ENCODE results near the gene ADRA2C.

ADRA2C gene

DNA sequence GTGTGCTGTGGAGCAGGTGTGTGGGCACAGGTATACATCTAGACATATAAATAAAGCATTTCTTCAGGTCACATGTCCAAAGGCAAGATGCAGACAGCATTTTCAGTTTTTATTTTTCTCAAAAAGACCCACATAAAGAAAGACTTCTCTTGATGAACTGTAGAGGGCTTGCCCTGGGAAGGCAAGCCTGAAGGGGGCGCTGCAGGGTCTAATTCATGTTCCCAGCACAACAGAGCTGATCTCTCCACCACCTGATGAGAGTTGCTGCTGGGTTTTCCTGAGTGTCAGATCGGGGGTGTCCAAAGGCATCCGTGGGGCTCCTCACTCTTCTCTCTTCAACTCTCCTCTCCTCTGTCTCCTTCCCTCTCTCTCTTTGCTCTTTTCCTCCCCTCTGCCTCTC lies 26.6 kb downstream of the ADRA2C start:
- peaks cover 22 to 29% of the 10 kb centered on the region in 2 donors for H3K9me3 Mint-ChIP-seq
- H3K4me1 Mint-ChIP-seq, result no peaks in the 10 kb centered on the region
- DNase-seq (no peak), ATAC-seq (replicated peaks) (no peak)
- no peak overlapping the region for H3K27ac Mint-ChIP-seq
- H3K36me3 Mint-ChIP-seq, result no peaks in the 10 kb centered on the region
- peaks cover 21 to 42% of the 10 kb centered on the region in 2 donors for H3K27me3 Mint-ChIP-seq
- no peak overlapping the region for H3K4me3 Mint-ChIP-seq

DNA sequence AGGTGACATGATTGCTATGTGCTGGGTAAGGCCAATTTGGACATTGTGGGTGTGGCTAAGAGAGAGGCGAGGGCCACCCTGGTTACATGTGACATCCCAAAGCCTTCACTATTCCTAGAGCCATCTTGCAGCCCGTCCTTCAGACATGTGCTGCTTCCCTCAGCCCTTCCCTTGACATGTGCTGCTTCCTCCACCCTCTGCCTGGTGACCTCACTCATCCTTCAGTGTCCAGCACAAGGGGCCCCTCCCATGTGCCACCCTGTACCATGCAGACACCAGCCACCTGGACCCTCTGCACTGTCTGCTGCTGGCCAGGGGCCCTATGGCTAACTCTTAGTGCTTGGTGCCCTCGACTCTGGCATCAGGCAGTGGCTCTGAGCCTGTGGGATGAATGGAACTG lies 27.4 kb downstream of the ADRA2C start:
- Mint-ChIP-seq H3K36me3 (no peaks in the 10 kb centered on the region), H3K4me1 (no peaks in the 10 kb centered on the region), H3K27me3 (peaks cover 21 to 43% of the 10 kb centered on the region in 2 donors), H3K27ac (no peak overlapping the region), H3K9me3 (peaks cover 22 to 31% of the 10 kb centered on the region in 2 donors), H3K4me3 (no peak overlapping the region)
- ATAC-seq (replicated peaks) (no peak), DNase-seq (no peak)

- peaks cover 16 to 21% of the 10 kb centered on the region in 2 donors for H3K27me3 Mint-ChIP-seq
Observed at GRCh38 chr4:3796960-3797359, 30.8 kb downstream of the ADRA2C start.

GRCh38 chr4:3797831-3798790 lies 31.9 kb downstream of the ADRA2C start:
- Mint-ChIP-seq H3K27ac (no peak overlapping the region), H3K4me1 (no peaks in the 10 kb centered on the region), H3K36me3 (no peaks in the 10 kb centered on the region), H3K27me3 (peaks cover 12 to 16% of the 10 kb centered on the region in 2 donors), H3K9me3 (peaks cover 19 to 26% of the 10 kb centered on the region in 2 donors), H3K4me3 (no peak overlapping the region)
- ATAC-seq (replicated peaks), result no peak
- no peak for DNase-seq

More at GRCh38 chr4:3796960-3797359, 30.8 kb downstream of the ADRA2C start:
- H3K9me3 Mint-ChIP-seq, result peaks cover 22 to 28% of the 10 kb centered on the region in 2 donors
- no peaks in the 10 kb centered on the region for H3K4me1 Mint-ChIP-seq
- DNase-seq (no peak), ATAC-seq (replicated peaks) (no peak)
- H3K27ac Mint-ChIP-seq, result no peak overlapping the region
- H3K4me3 Mint-ChIP-seq, result no peak overlapping the region
- H3K36me3 Mint-ChIP-seq, result no peaks in the 10 kb centered on the region

DNA sequence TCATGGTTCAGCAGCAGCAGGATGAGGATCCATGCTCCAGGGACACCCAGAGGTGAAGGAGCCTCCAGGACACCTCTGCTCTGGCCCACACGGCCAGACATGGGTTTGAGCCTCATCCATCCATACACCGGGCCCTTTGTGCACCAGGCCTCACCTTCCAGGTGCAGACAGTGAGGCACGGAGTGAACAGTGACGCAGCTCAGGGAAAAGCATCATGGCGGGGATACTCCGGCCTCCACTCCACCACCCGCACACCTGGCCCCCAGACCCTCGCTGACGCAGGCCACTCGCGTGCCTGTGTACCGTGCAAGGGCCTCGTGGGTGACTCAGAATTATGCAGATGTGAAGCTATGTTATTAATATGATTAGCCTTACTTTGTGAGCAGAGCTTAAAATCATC lies 33.3 kb downstream of the ADRA2C start:
- Mint-ChIP-seq H3K9me3 (peaks cover 17 to 21% of the 10 kb centered on the region in 2 donors), H3K27me3 (peaks cover 10 to 23% of the 10 kb centered on the region in 2 donors)

DNA sequence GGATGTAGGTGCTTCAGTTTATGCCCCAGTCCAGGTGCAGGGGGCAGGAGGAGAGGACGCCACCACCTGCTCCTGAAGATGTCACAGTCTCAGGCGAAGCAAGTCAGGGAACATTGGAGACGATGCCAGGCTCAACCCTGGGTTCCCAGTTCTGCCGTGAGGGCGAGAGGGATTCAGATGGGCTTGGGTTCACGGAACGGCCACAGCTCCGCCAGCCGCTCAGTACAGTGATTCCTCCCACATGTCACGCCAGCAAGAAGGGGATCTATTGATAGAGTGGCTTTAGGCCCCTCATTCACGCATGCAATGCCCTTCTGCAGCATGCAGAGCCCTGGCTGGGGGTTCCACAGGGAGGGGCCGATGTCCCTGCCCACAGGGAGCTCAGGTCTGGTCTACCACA lies 34.2 kb downstream of the ADRA2C start:
- peaks cover 10 to 23% of the 10 kb centered on the region in 2 donors for H3K27me3 Mint-ChIP-seq

More for the DNA sequence above, 33.3 kb downstream of the ADRA2C start:
- ATAC-seq (replicated peaks), result no peak
- no peak overlapping the region for H3K4me3 Mint-ChIP-seq
- DNase-seq, result no peak
- H3K36me3 Mint-ChIP-seq, result no peaks in the 10 kb centered on the region
- no peaks in the 10 kb centered on the region for H3K4me1 Mint-ChIP-seq
- no peak overlapping the region for H3K27ac Mint-ChIP-seq

DNA sequence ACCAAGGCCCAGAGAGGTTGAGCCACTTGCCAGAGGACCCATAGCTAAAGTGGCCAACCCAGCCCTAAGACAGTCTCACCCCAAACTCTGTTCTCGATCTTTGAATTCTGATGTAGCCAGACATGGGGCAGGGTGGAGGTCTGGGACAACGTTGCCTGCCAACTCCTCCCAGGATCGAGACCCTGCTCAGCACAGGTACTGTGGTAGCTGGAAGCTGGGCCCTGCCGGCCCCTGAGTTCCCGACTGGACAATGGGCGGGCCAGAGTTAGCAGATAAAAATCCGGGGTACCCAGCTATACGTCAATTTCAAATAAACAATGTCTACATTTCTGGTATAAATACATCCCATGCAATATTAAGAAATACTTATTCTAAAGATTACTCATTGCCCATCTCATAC lies 35.3 kb downstream of the ADRA2C start:
- no peaks in the 10 kb centered on the region for H3K4me1 Mint-ChIP-seq
- H3K4me3 Mint-ChIP-seq, result no peak overlapping the region
- no peak overlapping the region for H3K27ac Mint-ChIP-seq
- DNase-seq (no peak), ATAC-seq (replicated peaks) (no peak)
- H3K36me3 Mint-ChIP-seq, result no peaks in the 10 kb centered on the region
- peaks cover 13 to 21% of the 10 kb centered on the region in 2 donors for H3K27me3 Mint-ChIP-seq
- peaks cover 5 to 8% of the 10 kb centered on the region in 2 donors for H3K9me3 Mint-ChIP-seq

More for the DNA sequence above, 34.2 kb downstream of the ADRA2C start:
- Mint-ChIP-seq H3K9me3 (peaks cover 13 to 16% of the 10 kb centered on the region in 2 donors), H3K4me3 (no peak overlapping the region), H3K36me3 (no peaks in the 10 kb centered on the region), H3K4me1 (no peaks in the 10 kb centered on the region), H3K27ac (no peak overlapping the region)
- no peak for ATAC-seq (replicated peaks)
- DNase-seq, result no peak

DNA sequence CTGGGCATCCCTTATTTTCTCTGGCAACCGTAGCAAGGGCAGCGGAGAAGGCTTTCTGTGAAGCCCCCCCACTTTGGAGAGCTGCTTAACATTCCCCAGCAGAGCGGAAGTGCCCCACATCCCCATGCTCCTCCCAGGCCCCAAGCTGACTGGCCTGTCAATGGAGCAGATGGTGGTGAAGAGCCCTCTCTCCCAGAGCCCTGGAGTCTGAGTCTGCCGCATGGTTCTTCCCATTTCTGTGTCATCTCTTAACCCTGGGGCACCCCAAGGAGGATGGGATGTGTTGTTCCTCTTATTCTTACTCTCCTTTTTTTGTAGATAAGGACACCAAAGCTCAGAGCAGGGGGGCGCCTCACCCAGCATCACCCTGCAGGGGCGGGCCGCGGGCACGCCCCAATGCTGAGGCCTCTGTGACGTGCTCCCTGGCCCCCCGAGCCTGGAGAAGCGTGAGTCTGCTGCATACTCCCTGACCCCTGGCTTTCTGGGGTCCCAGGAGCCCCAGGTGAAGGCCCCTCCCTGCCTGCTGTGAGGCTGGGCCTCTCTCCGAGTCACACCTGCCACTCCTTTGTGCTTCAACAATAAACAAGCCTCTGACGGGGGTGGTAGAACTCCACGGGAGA lies 35.9 kb downstream of the ADRA2C start:
- Mint-ChIP-seq H3K9me3 (peaks cover 0 to 4% of the 10 kb centered on the region in 2 donors), H3K27me3 (peaks cover 19 to 22% of the 10 kb centered on the region in 2 donors), H3K36me3 (no peaks in the 10 kb centered on the region), H3K4me3 (no peak overlapping the region), H3K27ac (no peak overlapping the region), H3K4me1 (no peaks in the 10 kb centered on the region)
- ATAC-seq (replicated peaks) (no peak), DNase-seq (no peak)

GRCh38 chr4:3802571-3803474 lies 36.6 kb downstream of the ADRA2C start:
- Mint-ChIP-seq H3K4me3 (no peak overlapping the region), H3K9me3 (peaks cover 0 to 2% of the 10 kb centered on the region in 2 donors), H3K36me3 (no peaks in the 10 kb centered on the region), H3K4me1 (no peaks in the 10 kb centered on the region), H3K27ac (no peak overlapping the region), H3K27me3 (peaks cover 19 to 20% of the 10 kb centered on the region in 2 donors)
- no peak for ATAC-seq (replicated peaks)
- DNase-seq, result no peak

- no peaks in the 10 kb centered on the region for H3K36me3 Mint-ChIP-seq
- DNase-seq (no peak), ATAC-seq (replicated peaks) (no peak)
- no peak overlapping the region for H3K4me3 Mint-ChIP-seq
- H3K27me3 Mint-ChIP-seq, result peaks cover 20 to 22% of the 10 kb centered on the region in 2 donors
- no peaks in the 10 kb centered on the region for H3K9me3 Mint-ChIP-seq
- no peaks in the 10 kb centered on the region for H3K4me1 Mint-ChIP-seq
- no peak overlapping the region for H3K27ac Mint-ChIP-seq
Observed at GRCh38 chr4:3803475-3803847, 37.3 kb downstream of the ADRA2C start.

DNA sequence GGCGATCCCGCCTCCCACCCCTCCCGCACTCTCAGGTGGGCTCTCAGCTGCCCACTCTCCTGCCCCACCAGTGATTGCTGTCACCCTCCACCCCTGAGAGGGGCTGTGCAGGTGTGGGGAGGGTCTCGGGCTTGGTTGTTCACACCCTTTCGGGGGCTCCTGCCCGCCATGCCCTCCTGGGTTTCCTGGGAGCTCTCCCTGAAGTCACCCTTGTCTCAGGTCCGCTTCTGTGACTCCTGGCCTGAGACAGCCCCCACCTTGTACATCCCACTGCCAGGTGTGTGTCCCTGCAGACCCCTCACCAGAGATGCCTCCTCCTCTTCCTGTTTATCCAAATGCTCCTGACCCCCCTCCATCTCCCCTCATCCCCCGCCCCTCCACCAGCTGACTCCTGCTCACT lies 37.8 kb downstream of the ADRA2C start:
- Mint-ChIP-seq H3K27me3 (peaks cover 23 to 27% of the 10 kb centered on the region in 2 donors), H3K27ac (no peak overlapping the region), H3K4me3 (no peak overlapping the region)

GRCh38 chr4:3805026-3805425 lies 38.8 kb downstream of the ADRA2C start:
- DNase-seq (no peak), ATAC-seq (replicated peaks) (no peak)
- peaks cover 30 to 37% of the 10 kb centered on the region in 2 donors for H3K27me3 Mint-ChIP-seq
- H3K4me3 Mint-ChIP-seq, result no peak overlapping the region
- H3K27ac Mint-ChIP-seq, result no peak overlapping the region
- H3K36me3 Mint-ChIP-seq, result no peaks in the 10 kb centered on the region
- H3K4me1 Mint-ChIP-seq, result no peaks in the 10 kb centered on the region
- H3K9me3 Mint-ChIP-seq, result no peaks in the 10 kb centered on the region

More for the DNA sequence above, 37.8 kb downstream of the ADRA2C start:
- no peaks in the 10 kb centered on the region for H3K9me3 Mint-ChIP-seq
- H3K36me3 Mint-ChIP-seq, result no peaks in the 10 kb centered on the region
- DNase-seq (no peak), ATAC-seq (replicated peaks) (no peak)
- H3K4me1 Mint-ChIP-seq, result no peaks in the 10 kb centered on the region

DNA sequence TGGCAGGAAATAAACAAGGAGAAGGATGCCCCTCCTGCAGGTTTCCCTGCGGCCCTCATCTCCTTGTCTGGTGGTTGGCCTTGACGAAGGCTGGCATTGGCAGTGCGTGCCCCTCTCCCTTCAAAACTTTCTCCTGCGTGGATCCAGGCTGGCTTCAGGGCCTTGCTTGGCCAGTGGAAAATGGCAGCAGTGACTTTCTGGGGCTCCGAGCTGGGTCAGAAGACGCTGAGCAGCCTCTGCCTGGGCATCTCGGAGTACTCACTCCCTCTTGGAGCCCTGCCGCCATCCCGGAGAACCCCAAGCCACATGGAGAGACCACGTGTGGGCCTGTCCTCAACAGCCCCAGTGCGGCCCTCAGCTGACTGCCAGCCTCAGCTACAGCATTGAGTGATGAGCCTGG lies 39.5 kb downstream of the ADRA2C start:
- Mint-ChIP-seq H3K36me3 (no peaks in the 10 kb centered on the region), H3K27me3 (peaks cover 29 to 40% of the 10 kb centered on the region in 2 donors), H3K4me1 (no peaks in the 10 kb centered on the region), H3K4me3 (no peak overlapping the region), H3K27ac (no peak overlapping the region), H3K9me3 (no peaks in the 10 kb centered on the region)
- DNase-seq, result no peak
- no peak for ATAC-seq (replicated peaks)

DNA sequence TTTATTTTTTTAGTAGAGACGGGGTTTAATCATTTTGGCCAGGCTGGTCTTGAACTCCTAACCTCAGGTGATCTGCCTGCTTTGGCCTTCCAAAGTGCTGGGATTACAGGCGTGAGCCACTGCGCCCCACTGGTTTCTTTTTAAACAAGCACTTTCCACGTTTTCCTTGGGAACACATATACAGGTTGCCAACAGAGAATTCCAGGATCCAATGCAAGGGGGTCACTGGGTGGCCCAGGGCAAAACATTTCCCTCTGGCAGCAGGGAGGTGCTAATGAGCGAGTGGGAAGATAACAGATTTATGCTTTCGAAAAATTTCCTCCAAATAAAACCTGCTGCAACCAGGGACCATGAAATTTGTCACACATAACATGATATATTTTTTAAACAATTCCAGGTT lies 41.1 kb downstream of the ADRA2C start:
- no peaks in the 10 kb centered on the region for H3K36me3 Mint-ChIP-seq
- DNase-seq, result no peak
- H3K4me1 Mint-ChIP-seq, result no peaks in the 10 kb centered on the region
- peaks cover 27 to 40% of the 10 kb centered on the region in 2 donors for H3K27me3 Mint-ChIP-seq
- H3K4me3 Mint-ChIP-seq, result no peak overlapping the region
- H3K27ac Mint-ChIP-seq, result no peak overlapping the region
- no peaks in the 10 kb centered on the region for H3K9me3 Mint-ChIP-seq
- no peak for ATAC-seq (replicated peaks)

Measured in stimulated activated naive B cell treated with anti-CD40 and anti-IgM and Interleukin-4, amounts not matched to agents 10 μg/mL and 1 μg/mL and 100 μg/mL, for 72 hours (primary cell).